Mammary epithelial cell (primary cell): Measurements from ENCODE around the gene KRTAP24-1.

ENCODE experiments used
- CTCF ChIP-seq, 2 donors: IDR thresholded peaks in 1 of 2; conservative IDR thresholded peaks in 1 of 2; 2 replicates each; pipeline ENCODE4 v1.5.1; 2011 to 2012; ENCODE audit warnings: inconsistent platforms in 2 of 2, low read length in 2 of 2, mild to moderate bottlenecking in 2 of 2, control low read depth in 1 of 2, low read depth in 1 of 2; ENCODE audit not compliant: insufficient read depth in 1 of 2; ENCODE audit errors: extremely low read depth in 1 of 2
- EZH2 ChIP-seq: IDR thresholded peaks from 2 replicates; pipeline ENCODE4 v1.6.1; 2012; ENCODE audit warnings: low read length, inconsistent platforms, borderline replicate concordance

DNA sequence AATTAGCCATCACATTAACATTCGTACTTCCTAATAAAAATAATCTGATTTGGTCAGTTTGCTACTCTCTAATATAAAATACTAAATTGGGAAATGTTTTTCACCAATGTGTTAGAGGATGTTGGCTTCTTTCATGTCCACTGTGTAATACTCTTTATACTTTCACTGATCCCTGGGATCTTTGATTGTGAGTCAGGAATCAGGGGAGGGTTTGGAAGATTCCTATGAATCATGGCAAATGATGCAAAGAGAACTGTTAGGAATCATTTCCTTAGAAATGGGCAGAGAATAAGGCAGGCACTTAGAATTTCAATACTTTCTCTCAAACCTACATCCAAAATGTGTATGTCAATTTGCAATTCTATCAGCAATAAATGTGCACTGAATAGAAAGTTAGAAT, 31.0 kb downstream of the KRTAP24-1 start:
- TF ChIP-seq CTCF (conservative IDR thresholded peaks at IDR 0.05 in 1 of 2, IDR thresholded peaks at IDR 0.05 in 1 of 2; ENCODE audit: extremely low read depth in 1 of 2, insufficient read depth in 1 of 2, low read depth in 1 of 2, low read length in 2 of 2) (no peak), EZH2 (no peak)
